Ectodermal cell (in vitro differentiated cells): ENCODE results near the gene TTC39C.

Source experiments
- H3K27ac ChIP-seq: 2 replicates; pipeline ENCODE4 v1.7.0; 2013; ENCODE audit warnings: mild to moderate bottlenecking, low read depth, low read length; ENCODE audit not compliant: insufficient read depth, poor library complexity, severe bottlenecking
- H3K27me3 ChIP-seq: 2 replicates; pipeline ENCODE4 v1.7.0; 2013; ENCODE audit warnings: mild to moderate bottlenecking, low read length; ENCODE audit not compliant: insufficient read depth, control insufficient read depth, poor library complexity, severe bottlenecking
- H3K36me3 ChIP-seq: one replicate; pipeline ENCODE4 v1.7.0; 2013; ENCODE audit warnings: low read length; ENCODE audit not compliant: control insufficient read depth, insufficient read depth
- H3K4me1 ChIP-seq: one replicate; pipeline ENCODE4 v1.7.0; 2013; ENCODE audit warnings: low read length; ENCODE audit not compliant: control insufficient read depth, insufficient read depth
- H3K4me3 ChIP-seq: 2 replicates; pipeline ENCODE4 v1.7.0; 2013; ENCODE audit warnings: low read depth, low read length, control low read depth; ENCODE audit not compliant: insufficient read depth
- H3K9me3 ChIP-seq: 2 replicates; pipeline ENCODE4 v1.7.0; 2013; ENCODE audit warnings: mild to moderate bottlenecking, low read length, moderate library complexity; ENCODE audit not compliant: control insufficient read depth
- WGBS, 2 experiments: methylation state at CpG; one replicate each; pipeline ENCODE4 v1.1.7; 2013; ENCODE audit warnings: missing lambda C conversion rate in 2 of 2; 5-methylcytosine and 5-hydroxymethylcytosine counted together

The TTC39C gene

GRCh38 chr18:23992941-23993280 is 21.6 kb upstream of the TTC39C start:
- Histone ChIP-seq H3K9me3 (no peaks in the 10 kb centered on the region), H3K27me3 (no peaks in the 10 kb centered on the region), H3K27ac (no peak overlapping the region), H3K4me1 (no peaks in the 10 kb centered on the region), H3K4me3 (no peak overlapping the region), H3K36me3 (no peaks in the 10 kb centered on the region)
- WGBS, 2 experiments = 84 to 93% methylated on average over 2 of the region's 2 CpGs

GRCh38 chr18:23994361-23994902 is 20.1 kb upstream of the TTC39C start:
- no peaks in the 10 kb centered on the region for H3K27me3 ChIP-seq
- no peaks in the 10 kb centered on the region for H3K4me1 ChIP-seq
- H3K36me3 ChIP-seq = no peaks in the 10 kb centered on the region
- no peak overlapping the region for H3K4me3 ChIP-seq
- no peaks in the 10 kb centered on the region for H3K9me3 ChIP-seq
- WGBS, 2 experiments = 38 to 45% methylated on average over 9 of the region's 9 CpGs
- no peak overlapping the region for H3K27ac ChIP-seq

- Histone ChIP-seq H3K9me3 (no peaks in the 10 kb centered on the region), H3K27me3 (no peaks in the 10 kb centered on the region), H3K27ac (no peak overlapping the region), H3K36me3 (no peaks in the 10 kb centered on the region), H3K4me1 (no peaks in the 10 kb centered on the region), H3K4me3 (no peak overlapping the region)
- 94% methylated on average over 13 of the region's 13 CpGs for WGBS, 2 experiments
Observed at GRCh38 chr18:23995180-23995579, 19.4 kb upstream of the TTC39C start.

- no peaks in the 10 kb centered on the region for H3K4me1 ChIP-seq
- H3K27me3 ChIP-seq = no peaks in the 10 kb centered on the region
- no peaks in the 10 kb centered on the region for H3K36me3 ChIP-seq
- 85 to 93% methylated on average over 2 of the region's 2 CpGs for WGBS, 2 experiments
- H3K4me3 ChIP-seq = no peak overlapping the region
- H3K9me3 ChIP-seq = no peaks in the 10 kb centered on the region
- no peak overlapping the region for H3K27ac ChIP-seq
Observed at GRCh38 chr18:23998018-23998417, 16.5 kb upstream of the TTC39C start.

- Histone ChIP-seq H3K9me3 (no peaks in the 10 kb centered on the region), H3K27me3 (no peaks in the 10 kb centered on the region), H3K4me3 (no peak overlapping the region), H3K36me3 (no peaks in the 10 kb centered on the region), H3K4me1 (no peaks in the 10 kb centered on the region), H3K27ac (no peak overlapping the region)
- 60 to 61% methylated on average over 3 of the region's 4 CpGs for WGBS, 2 experiments
Observed at GRCh38 chr18:23998820-23999219, 15.7 kb upstream of the TTC39C start.

GRCh38 chr18:24000613-24001490 is 13.7 kb upstream of the TTC39C start:
- H3K4me3 ChIP-seq = no peak overlapping the region
- H3K27me3 ChIP-seq = no peaks in the 10 kb centered on the region
- H3K27ac ChIP-seq = no peak overlapping the region
- WGBS, 2 experiments = 94 to 95% methylated on average over 8 of the region's 8 CpGs
- no peaks in the 10 kb centered on the region for H3K36me3 ChIP-seq
- no peaks in the 10 kb centered on the region for H3K9me3 ChIP-seq
- H3K4me1 ChIP-seq = no peaks in the 10 kb centered on the region

- Histone ChIP-seq H3K4me1 (no peaks in the 10 kb centered on the region), H3K27ac (no peak overlapping the region), H3K9me3 (no peaks in the 10 kb centered on the region), H3K36me3 (no peaks in the 10 kb centered on the region), H3K27me3 (no peaks in the 10 kb centered on the region), H3K4me3 (no peak overlapping the region)
- WGBS, 2 experiments = 88 to 89% methylated on average over 3 of the region's 3 CpGs
Observed at GRCh38 chr18:24002479-24002878, 12.1 kb upstream of the TTC39C start.

- no peaks in the 10 kb centered on the region for H3K27me3 ChIP-seq
- 71 to 72% methylated on average over 3 of the region's 3 CpGs for WGBS, 2 experiments
- H3K9me3 ChIP-seq = no peaks in the 10 kb centered on the region
- no peaks in the 10 kb centered on the region for H3K36me3 ChIP-seq
- H3K27ac ChIP-seq = no peak overlapping the region
- no peaks in the 10 kb centered on the region for H3K4me1 ChIP-seq
- H3K4me3 ChIP-seq = no peak overlapping the region
Observed at GRCh38 chr18:24003288-24003687, 11.3 kb upstream of the TTC39C start.

- Histone ChIP-seq H3K4me3 (no peak overlapping the region), H3K4me1 (no peaks in the 10 kb centered on the region), H3K36me3 (no peaks in the 10 kb centered on the region), H3K27ac (no peak overlapping the region), H3K9me3 (no peaks in the 10 kb centered on the region), H3K27me3 (no peaks in the 10 kb centered on the region)
- 88 to 94% methylated on average over 1 to 2 of the region's 2 CpGs for WGBS, 2 experiments
Observed at GRCh38 chr18:24003903-24004640, 10.5 kb upstream of the TTC39C start.

- no peak overlapping the region for H3K4me3 ChIP-seq
- H3K36me3 ChIP-seq = no peaks in the 10 kb centered on the region
- H3K9me3 ChIP-seq = no peaks in the 10 kb centered on the region
- H3K4me1 ChIP-seq = no peaks in the 10 kb centered on the region
- H3K27ac ChIP-seq = no peak overlapping the region
- WGBS, 2 experiments = 92 to 98% methylated on average over 4 to 5 of the region's 5 CpGs
- H3K27me3 ChIP-seq = no peaks in the 10 kb centered on the region
Observed at GRCh38 chr18:24006712-24007313, 7.7 kb upstream of the TTC39C start.
